HepG2 (cell line): ENCODE results near the gene AMHR2. TPM values are rescaled to one million over a fixed set of nuclear protein-coding genes. Genes with fewer than 3 reads are reported as not detected.
A peak's percentile ranks its signal among the peaks of the same experiment; 100 is the strongest.

Source experiments
- HDAC2 ChIP-seq: sonication (generic); formaldehyde crosslinking; IDR thresholded peaks from 2 replicates; pipeline ENCODE4 v1.4.0; 2020; ENCODE audit warnings: missing genetic modification reagents
- HOXD1 ChIP-seq: sonication (generic); formaldehyde crosslinking; IDR thresholded peaks from 2 replicates; pipeline ENCODE4 v1.5.0; 2020; ENCODE audit warnings: missing genetic modification reagents
- KMT2B ChIP-seq: IDR thresholded peaks from 2 replicates; pipeline ENCODE4 v1.6.1; 2016; ENCODE audit warnings: missing genetic modification reagents, missing compliant biosample characterization
- MAF1 ChIP-seq: sonication (generic); formaldehyde crosslinking; IDR thresholded peaks from 2 replicates; pipeline ENCODE4 v1.5.0; 2020; ENCODE audit warnings: missing genetic modification reagents, borderline replicate concordance
- MIER2 ChIP-seq: IDR thresholded peaks from 2 replicates; pipeline ENCODE4 v1.6.1; 2016; ENCODE audit warnings: missing biosample characterization, missing genetic modification reagents
- NR2F1 ChIP-seq, 2 experiments: fragments of 450-650 bp in 1 of 2; formaldehyde crosslinking in 1 of 2; IDR thresholded peaks; 2 replicates each; pipeline versions ENCODE4 v1.5.0 to v1.6.1; 2016 to 2020; ENCODE audit warnings: mild to moderate bottlenecking in 1 of 2, missing compliant biosample characterization in 1 of 2, missing genetic modification reagents in 1 of 2, moderate library complexity in 1 of 2
- ONECUT2 ChIP-seq: sonication (generic); formaldehyde crosslinking; IDR thresholded peaks from 2 replicates; pipeline ENCODE4 v1.4.0; 2020; ENCODE audit warnings: missing genetic modification reagents
- PAF1 ChIP-seq: IDR thresholded peaks from 2 replicates; pipeline ENCODE4 v1.6.1; 2016; ENCODE audit warnings: missing genetic modification reagents, missing compliant biosample characterization
- REL ChIP-seq: sonication (generic); formaldehyde crosslinking; conservative IDR thresholded peaks from 2 replicates; pipeline ENCODE4 v1.8.0; 2022; ENCODE audit warnings: mild to moderate bottlenecking, missing genetic modification reagents, moderate library complexity
- REST ChIP-seq, 2 experiments: IDR thresholded peaks; 2 replicates each; pipeline ENCODE4 v1.6.1; 2011 to 2012; ENCODE audit warnings: low read length in 2 of 2, borderline replicate concordance in 1 of 2, low read depth in 1 of 2, mild to moderate bottlenecking in 1 of 2, moderate library complexity in 1 of 2
- SNAI1 ChIP-seq: sonication (generic); formaldehyde crosslinking; IDR thresholded peaks from 2 replicates; pipeline ENCODE4 v1.5.0; 2020; ENCODE audit warnings: mild to moderate bottlenecking, missing genetic modification reagents, borderline replicate concordance
- ZBTB20 ChIP-seq: sonication (generic); formaldehyde crosslinking; IDR thresholded peaks from 2 replicates; pipeline ENCODE4 v1.8.1; 2023; ENCODE audit warnings: missing genetic modification reagents, low read depth, mild to moderate bottlenecking, borderline replicate concordance
- ZBTB33 ChIP-seq: sonication (generic); formaldehyde crosslinking; IDR thresholded peaks from 2 replicates; pipeline ENCODE4 v1.4.0; 2020; ENCODE audit warnings: missing genetic modification reagents
- ZNF101 ChIP-seq: sonication (generic); formaldehyde crosslinking; IDR thresholded peaks from 2 replicates; pipeline ENCODE4 v1.4.0; 2020; ENCODE audit warnings: mild to moderate bottlenecking, low read depth, missing genetic modification reagents, borderline replicate concordance
- ZNF232 ChIP-seq: sonication (generic); formaldehyde crosslinking; IDR thresholded peaks from 2 replicates; pipeline ENCODE4 v1.4.0; 2020; ENCODE audit warnings: missing genetic modification reagents, borderline replicate concordance
- ZNF235 ChIP-seq: sonication (generic); formaldehyde crosslinking; IDR thresholded peaks from 2 replicates; pipeline ENCODE4 v1.8.1; 2023; ENCODE audit warnings: mild to moderate bottlenecking, missing genetic modification reagents, borderline replicate concordance
- ZNF570 ChIP-seq: sonication (generic); formaldehyde crosslinking; IDR thresholded peaks from 2 replicates; pipeline ENCODE4 v1.4.0; 2020; ENCODE audit warnings: mild to moderate bottlenecking, missing genetic modification reagents, borderline replicate concordance
- ZNF761 ChIP-seq: sonication (generic); formaldehyde crosslinking; conservative IDR thresholded peaks from 2 replicates; pipeline ENCODE4 v1.4.0; 2020; ENCODE audit warnings: mild to moderate bottlenecking, missing genetic modification reagents
- polyA plus RNA-seq, 8 experiments: library from polyadenylated mRNA; depleted of rRNA in 3 of 8; stranded (reverse) in 7 of 8; unstranded in 1 of 8; fragments of >200 nt; fragmentation: Illumina TruSeq in 4 of 8; extraction: Trizol in 4 of 8; gene quantifications; 2 replicates each; pipeline versions ENCODE4 v1.2.1 to v1.2.3, GENCODE V29; 2011 to 2016; ENCODE audit warnings: low read depth in 4 of 8, missing spikeins in 1 of 8, mixed read lengths in 1 of 8; ENCODE audit not compliant: insufficient read depth in 1 of 8
- total RNA-seq, 5 experiments: library from RNA; depleted of rRNA; stranded (reverse); fragments of >200 nt; fragmentation: Illumina TruSeq; extraction: Trizol; gene quantifications; 2 replicates each; pipeline ENCODE4 v1.2.3, GENCODE V29; 2016; ENCODE audit warnings: low read depth in 1 of 5
- TF ChIP-seq, protein P1 (sequence below): sonication (generic); formaldehyde crosslinking; IDR thresholded peaks from 2 replicates; pipeline ENCODE4 v1.5.0; 2020; ENCODE audit warnings: mild to moderate bottlenecking, missing genetic modification reagents
- TF ChIP-seq, protein P2 (sequence below): sonication (generic); formaldehyde crosslinking; IDR thresholded peaks from 2 replicates; pipeline ENCODE4 v1.4.0; 2020; ENCODE audit warnings: mild to moderate bottlenecking, missing genetic modification reagents

Gene AMHR2
- total and polyA plus RNA-seq, 2 of the 13 experiments (the other 11 are each of a cell fraction or from before 2014, with no cell fraction given) = 0.24 to 0.58 TPM

DNA sequence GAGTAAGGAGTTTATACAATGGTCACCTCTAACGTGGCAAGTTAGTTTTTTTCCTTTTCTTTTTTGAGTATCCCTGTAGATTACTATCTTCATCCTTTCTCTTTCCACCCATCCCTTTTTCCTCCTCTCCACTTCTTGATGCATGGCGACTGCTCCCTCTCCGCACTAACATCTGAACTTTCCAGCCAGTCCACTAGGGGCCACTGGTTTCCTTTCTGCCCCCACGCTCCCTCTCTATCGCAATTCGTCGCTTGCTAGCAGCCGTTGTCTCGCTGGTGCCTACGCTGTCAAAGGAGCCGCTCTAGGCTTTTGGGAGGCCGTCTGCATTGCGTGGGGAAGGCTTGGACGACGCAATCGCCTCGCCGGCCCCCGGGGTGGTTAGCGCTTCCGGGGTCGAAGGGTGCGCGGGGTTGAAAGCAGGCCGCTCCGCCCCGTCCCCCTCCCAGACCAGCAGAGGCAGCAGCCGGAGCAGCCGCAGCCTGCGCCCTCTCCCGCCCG, 28.1 kb downstream of the AMHR2 start, which contains the start of gene PCBP2 (continued):
- TF ChIP-seq ZNF235 (CRISPR knock-in tag) (peak; percentile 55; the same call in 1 of the 2 replicates), ZNF570 (CRISPR knock-in tag) (no peak), ZNF761 (CRISPR knock-in tag) (peak; percentile 70; the same call in 1 of the 2 replicates), MIER2 (0 out of 2 replicates have a peak, but pooled peaks have one; percentile 30), KMT2B (CRISPR knock-in tag) (peak; percentile 87), ZNF232 (no peak), MAF1 (peak; percentile 74; the same call in 1 of the 2 replicates), HDAC2 (CRISPR knock-in tag) (peak; percentile 73), ONECUT2 (CRISPR knock-in tag) (no peak), ZBTB20 (CRISPR knock-in tag) (no peak; the same call in 1 of the 2 replicates), ZBTB33 (CRISPR knock-in tag) (peak; percentile 84), ZNF101 (no peak), REL (no peak), SNAI1 (CRISPR knock-in tag) (no peak), NR2F1 (CRISPR knock-in tag; IDR thresholded peaks at IDR 0.05) (no peak), REST (IDR thresholded peaks at IDR 0.05; ENCODE audit: borderline replicate concordance in 1 of 2, low read depth in 1 of 2, low read length in 2 of 2) (peak in 1 of 2 experiments; percentile 52; a peak in 1 of 4 replicates), PAF1 (CRISPR knock-in tag) (no peak), HOXD1 (CRISPR knock-in tag) (0 out of 2 replicates have a peak, but pooled peaks have one; percentile 47)
- TF ChIP-seq, protein P1, sequence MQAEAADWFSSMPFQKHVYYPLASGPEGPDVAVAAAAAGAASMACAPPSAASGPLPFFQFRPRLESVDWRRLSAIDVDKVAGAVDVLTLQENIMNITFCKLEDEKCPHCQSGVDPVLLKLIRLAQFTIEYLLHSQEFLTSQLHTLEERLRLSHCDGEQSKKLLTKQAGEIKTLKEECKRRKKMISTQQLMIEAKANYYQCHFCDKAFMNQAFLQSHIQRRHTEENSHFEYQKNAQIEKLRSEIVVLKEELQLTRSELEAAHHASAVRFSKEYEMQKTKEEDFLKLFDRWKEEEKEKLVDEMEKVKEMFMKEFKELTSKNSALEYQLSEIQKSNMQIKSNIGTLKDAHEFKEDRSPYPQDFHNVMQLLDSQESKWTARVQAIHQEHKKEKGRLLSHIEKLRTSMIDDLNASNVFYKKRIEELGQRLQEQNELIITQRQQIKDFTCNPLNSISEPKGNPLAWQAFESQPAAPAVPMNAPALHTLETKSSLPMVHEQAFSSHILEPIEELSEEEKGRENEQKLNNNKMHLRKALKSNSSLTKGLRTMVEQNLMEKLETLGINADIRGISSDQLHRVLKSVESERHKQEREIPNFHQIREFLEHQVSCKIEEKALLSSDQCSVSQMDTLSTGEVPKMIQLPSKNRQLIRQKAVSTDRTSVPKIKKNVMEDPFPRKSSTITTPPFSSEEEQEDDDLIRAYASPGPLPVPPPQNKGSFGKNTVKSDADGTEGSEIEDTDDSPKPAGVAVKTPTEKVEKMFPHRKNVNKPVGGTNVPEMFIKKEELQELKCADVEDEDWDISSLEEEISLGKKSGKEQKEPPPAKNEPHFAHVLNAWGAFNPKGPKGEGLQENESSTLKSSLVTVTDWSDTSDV (CRISPR knock-in tag) = no peak
- TF ChIP-seq, protein P2, sequence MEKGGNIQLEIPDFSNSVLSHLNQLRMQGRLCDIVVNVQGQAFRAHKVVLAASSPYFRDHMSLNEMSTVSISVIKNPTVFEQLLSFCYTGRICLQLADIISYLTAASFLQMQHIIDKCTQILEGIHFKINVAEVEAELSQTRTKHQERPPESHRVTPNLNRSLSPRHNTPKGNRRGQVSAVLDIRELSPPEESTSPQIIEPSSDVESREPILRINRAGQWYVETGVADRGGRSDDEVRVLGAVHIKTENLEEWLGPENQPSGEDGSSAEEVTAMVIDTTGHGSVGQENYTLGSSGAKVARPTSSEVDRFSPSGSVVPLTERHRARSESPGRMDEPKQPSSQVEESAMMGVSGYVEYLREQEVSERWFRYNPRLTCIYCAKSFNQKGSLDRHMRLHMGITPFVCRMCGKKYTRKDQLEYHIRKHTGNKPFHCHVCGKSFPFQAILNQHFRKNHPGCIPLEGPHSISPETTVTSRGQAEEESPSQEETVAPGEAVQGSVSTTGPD = no peak
